SU-DHL-6 (cell line): ENCODE measurements around the gene ZNF324.

Source experiments
- EZH2phosphoT487 ChIP-seq: fragments of 200-600 bp; sonication (generic), shearing (Covaris generic); conservative IDR thresholded peaks from 2 replicates; pipeline ENCODE4 v1.6.1; 2018; ENCODE audit warnings: mild to moderate bottlenecking, antibody characterized with exemption, low read length, moderate library complexity, mixed read lengths
- TF ChIP-seq, protein P1 (sequence below): fragments of 200-600 bp; sonication (generic); IDR thresholded peaks from one replicate; pipeline ENCODE4 v1.5.1; 2017; ENCODE audit warnings: antibody characterized with exemption, mild to moderate bottlenecking, low read length, moderate library complexity; ENCODE audit not compliant: insufficient read depth, poor library complexity, severe bottlenecking

DNA sequence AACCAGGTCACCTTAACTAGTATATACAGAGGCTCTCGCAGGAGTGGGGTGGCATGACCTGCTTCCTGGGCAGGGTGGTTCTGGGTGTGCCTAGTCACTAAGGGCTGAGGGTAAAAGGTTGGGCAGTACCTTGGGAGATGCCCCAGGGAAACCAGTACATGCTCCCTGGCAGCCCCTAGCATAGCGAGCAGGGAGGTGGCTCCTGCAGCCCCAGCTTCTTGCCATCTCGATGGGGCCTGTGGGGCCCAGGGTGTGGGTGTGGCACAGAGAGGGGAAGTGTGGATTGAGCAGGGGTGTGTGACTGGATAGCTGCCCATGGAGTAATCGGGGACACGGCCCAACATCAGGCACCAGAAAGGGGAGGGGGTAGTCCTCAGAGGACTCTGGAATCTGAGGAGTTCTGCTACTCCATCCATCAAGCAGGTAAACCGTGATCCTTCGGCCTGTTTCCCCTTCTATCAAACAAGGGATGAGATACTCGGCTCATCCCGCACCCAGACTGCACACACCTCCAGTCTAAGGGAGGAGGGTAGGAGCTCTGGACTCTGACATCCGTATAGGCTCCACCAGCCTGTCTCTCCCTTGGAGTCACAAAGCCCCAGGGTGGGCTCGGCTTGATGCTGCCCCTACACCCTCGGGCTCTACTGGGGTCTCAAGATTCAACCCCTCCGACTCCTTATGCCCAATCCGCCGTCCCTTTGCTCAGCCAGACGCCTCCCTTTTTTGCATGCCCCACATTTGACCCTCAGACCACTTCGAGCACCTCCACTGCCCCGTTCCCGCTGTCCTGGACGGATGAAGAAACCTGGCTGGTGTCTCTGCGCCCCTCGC is 51.6 kb downstream of the ZNF324 start:
- TF ChIP-seq, protein P1, sequence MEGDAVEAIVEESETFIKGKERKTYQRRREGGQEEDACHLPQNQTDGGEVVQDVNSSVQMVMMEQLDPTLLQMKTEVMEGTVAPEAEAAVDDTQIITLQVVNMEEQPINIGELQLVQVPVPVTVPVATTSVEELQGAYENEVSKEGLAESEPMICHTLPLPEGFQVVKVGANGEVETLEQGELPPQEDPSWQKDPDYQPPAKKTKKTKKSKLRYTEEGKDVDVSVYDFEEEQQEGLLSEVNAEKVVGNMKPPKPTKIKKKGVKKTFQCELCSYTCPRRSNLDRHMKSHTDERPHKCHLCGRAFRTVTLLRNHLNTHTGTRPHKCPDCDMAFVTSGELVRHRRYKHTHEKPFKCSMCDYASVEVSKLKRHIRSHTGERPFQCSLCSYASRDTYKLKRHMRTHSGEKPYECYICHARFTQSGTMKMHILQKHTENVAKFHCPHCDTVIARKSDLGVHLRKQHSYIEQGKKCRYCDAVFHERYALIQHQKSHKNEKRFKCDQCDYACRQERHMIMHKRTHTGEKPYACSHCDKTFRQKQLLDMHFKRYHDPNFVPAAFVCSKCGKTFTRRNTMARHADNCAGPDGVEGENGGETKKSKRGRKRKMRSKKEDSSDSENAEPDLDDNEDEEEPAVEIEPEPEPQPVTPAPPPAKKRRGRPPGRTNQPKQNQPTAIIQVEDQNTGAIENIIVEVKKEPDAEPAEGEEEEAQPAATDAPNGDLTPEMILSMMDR: no peak
- TF ChIP-seq EZH2phosphoT487: no peak
